IMR-90 (cell line): ENCODE results near the gene MMEL1. TPM values are rescaled to one million over a fixed set of nuclear protein-coding genes. Genes with fewer than 3 reads are reported as not detected.

Experiments used
- ATAC-seq: fragments of 200-7000 bp; cut with Tn5 transposase; 2 replicates; pipeline ENCODE4 v1.9.1; 2020; ENCODE audit warnings: low read depth, mild to moderate bottlenecking, moderate library complexity
- BruUV-seq: library from RNA; stranded (reverse); fragments of 400-500 nt; replicated peaks from 2 replicates; lab custom pipeline; 2021; lab: Mats Ljungman, UMichigan
- CTCF ChIA-PET: fragments of 300-600 bp; formaldehyde crosslinking; extraction: SDS; loops from one replicate; lab custom pipeline; 2021; ENCODE audit warnings: antibody characterized with exemption; lab: Yijun Ruan, JAX
- POLR2A ChIA-PET: fragments of 300-600 bp; sonication (Branson Sonifier 250); formaldehyde crosslinking; loops from one replicate; lab custom pipeline; 2022; ENCODE audit warnings: antibody characterized with exemption; ENCODE audit not compliant: unreplicated experiment; lab: Charles Lee
- DNase-seq: peaks from one replicate; pipeline ENCODE4 v3.0.0; 2013
- H2AFZ ChIP-seq: replicated peaks from 2 replicates; pipeline ENCODE3; 2013; ENCODE audit warnings: low read length, mild to moderate bottlenecking; ENCODE audit not compliant: poor library complexity
- H2AK5ac ChIP-seq: 2 replicates; pipeline ENCODE4 v1.6.1; 2013; ENCODE audit warnings: low read depth, low read length, inconsistent platforms
- H2AK9ac ChIP-seq: replicated peaks from 2 replicates; pipeline ENCODE3; 2013; ENCODE audit warnings: mild to moderate bottlenecking, low read depth, low read length, moderate library complexity; ENCODE audit not compliant: poor library complexity
- H2BK120ac ChIP-seq: 2 replicates; pipeline ENCODE4 v1.6.1; 2013; ENCODE audit warnings: low read depth, low read length, inconsistent platforms
- H2BK15ac ChIP-seq: 3 replicates; pipeline ENCODE4 v1.6.1; 2013; ENCODE audit warnings: low read depth, low read length, inconsistent platforms
- H2BK20ac ChIP-seq: 2 replicates; pipeline ENCODE4 v1.6.1; 2013; ENCODE audit warnings: low read depth, mild to moderate bottlenecking, inconsistent platforms, low read length, moderate library complexity
- H2BK5ac ChIP-seq: 2 replicates; pipeline ENCODE4 v1.6.1; 2013; ENCODE audit warnings: mild to moderate bottlenecking, low read depth, low read length, inconsistent platforms; ENCODE audit not compliant: poor library complexity, severe bottlenecking
- H3K14ac ChIP-seq: replicated peaks from 2 replicates; pipeline ENCODE4 v1.6.1; 2013; ENCODE audit warnings: low read depth, low read length, inconsistent platforms
- H3K18ac ChIP-seq: 2 replicates; pipeline ENCODE4 v1.6.1; 2013; ENCODE audit warnings: low read depth, low read length, control low read depth
- H3K23ac ChIP-seq: 2 replicates; pipeline ENCODE4 v1.6.1; 2013; ENCODE audit warnings: low read depth, low read length, inconsistent platforms
- H3K27ac ChIP-seq: 2 replicates; pipeline ENCODE4 v1.5.1; 2013; ENCODE audit warnings: mild to moderate bottlenecking, control low read depth, low read length; ENCODE audit not compliant: insufficient read depth
- H3K27me3 ChIP-seq: 2 replicates; pipeline ENCODE4 v1.6.1; 2013; ENCODE audit warnings: low read length; ENCODE audit not compliant: control insufficient read depth, insufficient read depth
- H3K36me3 ChIP-seq: 2 replicates; pipeline ENCODE4 v1.6.1; 2013; ENCODE audit warnings: low read length, mixed read lengths; ENCODE audit not compliant: control insufficient read depth, insufficient read depth
- H3K4ac ChIP-seq: 2 replicates; pipeline ENCODE4 v1.6.1; 2013; ENCODE audit warnings: low read depth, low read length, inconsistent platforms
- H3K4me1 ChIP-seq: 2 replicates; pipeline ENCODE4 v1.6.1; 2013; ENCODE audit warnings: low read length, mixed read lengths; ENCODE audit not compliant: control insufficient read depth, insufficient read depth
- H3K4me2 ChIP-seq: 2 replicates; pipeline ENCODE4 v1.6.1; 2013; ENCODE audit warnings: low read depth, mild to moderate bottlenecking, control low read depth, low read length, moderate library complexity
- H3K4me3 ChIP-seq: 2 replicates; pipeline ENCODE4 v1.5.1; 2013; ENCODE audit warnings: low read depth, mild to moderate bottlenecking, control low read depth, low read length, moderate library complexity; ENCODE audit not compliant: insufficient read depth
- H3K56ac ChIP-seq: 2 replicates; pipeline ENCODE4 v1.6.1; 2013; ENCODE audit warnings: low read length, inconsistent platforms; ENCODE audit not compliant: insufficient read depth; ENCODE audit errors: extremely low read depth
- H3K79me1 ChIP-seq, 2 experiments: 2 replicates each; pipeline ENCODE4 v1.6.1; 2013; ENCODE audit warnings: low read length in 2 of 2, inconsistent platforms in 1 of 2, low read depth in 1 of 2
- H3K9ac ChIP-seq: 2 replicates; pipeline ENCODE4 v1.6.1; 2013; ENCODE audit warnings: low read depth, low read length, control low read depth
- H3K9me1 ChIP-seq: 2 replicates; pipeline ENCODE4 v1.6.1; 2013; ENCODE audit warnings: low read length, inconsistent platforms; ENCODE audit not compliant: insufficient read depth
- H3K9me3 ChIP-seq: 2 replicates; pipeline ENCODE4 v1.6.1; 2013; ENCODE audit warnings: low read length; ENCODE audit not compliant: control insufficient read depth, insufficient read depth
- H4K20me1 ChIP-seq: 2 replicates; pipeline ENCODE4 v1.6.1; 2013; ENCODE audit warnings: low read length, inconsistent platforms; ENCODE audit not compliant: insufficient read depth
- H4K5ac ChIP-seq: 2 replicates; pipeline ENCODE4 v1.6.1; 2013; ENCODE audit warnings: mild to moderate bottlenecking, low read depth, low read length, control low read depth
- H4K8ac ChIP-seq, 2 experiments: 2 replicates each; pipeline ENCODE4 v1.6.1; 2013; ENCODE audit warnings: low read depth in 2 of 2, low read length in 2 of 2, control low read depth in 1 of 2, inconsistent platforms in 1 of 2
- H4K91ac ChIP-seq: 2 replicates; pipeline ENCODE4 v1.6.1; 2013; ENCODE audit warnings: low read depth, low read length, inconsistent platforms; ENCODE audit not compliant: insufficient read depth
- CHD1 ChIP-seq: IDR thresholded peaks from 2 replicates; pipeline ENCODE4 v1.6.1; 2012; ENCODE audit warnings: low read depth, low read length, improper control_type of control experiment
- FOS ChIP-seq: fragments of 150-350 bp; IDR thresholded peaks from 2 replicates; pipeline ENCODE4 v1.6.1; 2016; ENCODE audit warnings: low read depth, low read length
- NFE2L2 ChIP-seq: fragments of 150-350 bp; IDR thresholded peaks from 2 replicates; pipeline ENCODE4 v1.6.1; 2016; ENCODE audit warnings: low read depth, mild to moderate bottlenecking, low read length
- SMC3 ChIP-seq: fragments of 150-350 bp; IDR thresholded peaks from 2 replicates; pipeline ENCODE4 v1.6.1; 2016; ENCODE audit warnings: low read depth, mild to moderate bottlenecking, antibody characterized with exemption, low read length, moderate library complexity
- WGBS, 2 experiments: methylation state at CpG; one replicate each; pipeline versions ENCODE4 v1.1.5 to v1.1.7; 2013; ENCODE audit warnings: missing lambda C conversion rate in 2 of 2; ENCODE audit not compliant: insufficient read length in 1 of 2; ENCODE audit errors: extremely low coverage in 2 of 2; 5-methylcytosine and 5-hydroxymethylcytosine counted together
- dilution Hi-C: fragments of 300-500 bp; cut with HindIII; formaldehyde crosslinking; loops from one replicate; pipeline ENCODE4 v1.14.3; 2018; ENCODE audit warnings: low sequenced_read_pairs; ENCODE audit not compliant: unreplicated experiment
- in situ Hi-C: fragments of 300-500 bp; cut with MboI; formaldehyde crosslinking; loops from 3 replicates; pipeline ENCODE4 v1.14.3; 2019; ENCODE audit warnings: low sequenced_read_pairs, inconsistent platforms, mixed read lengths
- intact Hi-C: fragments of 100-400 bp; cut with micrococcal nuclease; formaldehyde crosslinking; loops from 2 replicates; pipeline ENCODE4 v1.10.0; 2022
- polyA plus RNA-seq, 3 experiments: library from polyadenylated mRNA; depleted of rRNA; stranded (reverse); fragments of >200 nt; gene quantifications; 2 replicates each; pipeline ENCODE4 v1.2.3, GENCODE V29; 2012; ENCODE audit warnings: low replicate concordance in 1 of 3
- total RNA-seq: library from RNA; depleted of rRNA; stranded (reverse); fragments of >200 nt; gene quantifications from 2 replicates; pipeline ENCODE4 v1.2.3, GENCODE V29; 2012
- TF ChIP-seq, protein P1 (sequence below): conservative IDR thresholded peaks from 2 replicates; pipeline ENCODE4 v1.5.1; 2012; ENCODE audit warnings: mild to moderate bottlenecking, low read depth, low read length, improper control_type of control experiment
- TF ChIP-seq, protein P2 (sequence below): fragments of 150-350 bp; IDR thresholded peaks from 2 replicates; pipeline ENCODE4 v1.6.1; 2016; ENCODE audit warnings: low read depth, mild to moderate bottlenecking, low read length, moderate library complexity, borderline replicate concordance

MMEL1 gene
- total and polyA plus RNA-seq, 2 of the 4 experiments (the other 2 are of a cell fraction): under 0.01 to 0.12 TPM

GRCh38 chr1:2580691-2581090 lies 52.1 kb downstream of the MMEL1 start:
- Histone ChIP-seq H2AFZ (no peak overlapping the region), H4K20me1 (no peaks in the 10 kb centered on the region; the same call in 1 of the 2 replicates), H3K27me3 (peaks cover 5% of the 10 kb centered on the region), H3K36me3 (no peaks in the 10 kb centered on the region), H3K56ac (no peak overlapping the region), H2BK15ac (no peak overlapping the region), H4K8ac (no peak overlapping the region), H3K4me3 (no peak overlapping the region), H3K9ac (no peak overlapping the region), H3K9me1 (peaks cover 5% of the 10 kb centered on the region), H2AK5ac (no peak overlapping the region), H2BK5ac (no peak overlapping the region), H3K18ac (no peak overlapping the region), H3K27ac (no peak overlapping the region), H3K4me2 (no peak overlapping the region), H2AK9ac (no peak overlapping the region), H2BK120ac (no peak overlapping the region), H3K14ac (no peak overlapping the region), H3K23ac (no peak overlapping the region), H3K79me1 (peaks cover 0 to 13% of the 10 kb centered on the region in 2 experiments; a peak in 2 of 4 replicates), H3K4me1 (peaks cover 9% of the 10 kb centered on the region), H2BK20ac (no peak overlapping the region), H4K5ac (no peak overlapping the region), H4K91ac (no peak overlapping the region), H3K4ac (no peak overlapping the region), H3K9me3 (no peaks in the 10 kb centered on the region)
- ATAC-seq (no peak), DNase-seq (no peak)
- WGBS, 2 experiments: 62% methylated on average over 3 of the region's 10 CpGs; no CpG with 5 or more reads in 1 of the 2 experiments
- BruUV-seq: no TSS peak
- dilution Hi-C loops (no loop called here), intact Hi-C loops (no loop called here), in situ Hi-C loops (no loop called here)
- TF ChIP-seq CHD1 (no peak), SMC3 (no peak), FOS (no peak), NFE2L2 (no peak)
- TF ChIP-seq, protein P1, sequence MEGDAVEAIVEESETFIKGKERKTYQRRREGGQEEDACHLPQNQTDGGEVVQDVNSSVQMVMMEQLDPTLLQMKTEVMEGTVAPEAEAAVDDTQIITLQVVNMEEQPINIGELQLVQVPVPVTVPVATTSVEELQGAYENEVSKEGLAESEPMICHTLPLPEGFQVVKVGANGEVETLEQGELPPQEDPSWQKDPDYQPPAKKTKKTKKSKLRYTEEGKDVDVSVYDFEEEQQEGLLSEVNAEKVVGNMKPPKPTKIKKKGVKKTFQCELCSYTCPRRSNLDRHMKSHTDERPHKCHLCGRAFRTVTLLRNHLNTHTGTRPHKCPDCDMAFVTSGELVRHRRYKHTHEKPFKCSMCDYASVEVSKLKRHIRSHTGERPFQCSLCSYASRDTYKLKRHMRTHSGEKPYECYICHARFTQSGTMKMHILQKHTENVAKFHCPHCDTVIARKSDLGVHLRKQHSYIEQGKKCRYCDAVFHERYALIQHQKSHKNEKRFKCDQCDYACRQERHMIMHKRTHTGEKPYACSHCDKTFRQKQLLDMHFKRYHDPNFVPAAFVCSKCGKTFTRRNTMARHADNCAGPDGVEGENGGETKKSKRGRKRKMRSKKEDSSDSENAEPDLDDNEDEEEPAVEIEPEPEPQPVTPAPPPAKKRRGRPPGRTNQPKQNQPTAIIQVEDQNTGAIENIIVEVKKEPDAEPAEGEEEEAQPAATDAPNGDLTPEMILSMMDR: no peak
- TF ChIP-seq, protein P2, sequence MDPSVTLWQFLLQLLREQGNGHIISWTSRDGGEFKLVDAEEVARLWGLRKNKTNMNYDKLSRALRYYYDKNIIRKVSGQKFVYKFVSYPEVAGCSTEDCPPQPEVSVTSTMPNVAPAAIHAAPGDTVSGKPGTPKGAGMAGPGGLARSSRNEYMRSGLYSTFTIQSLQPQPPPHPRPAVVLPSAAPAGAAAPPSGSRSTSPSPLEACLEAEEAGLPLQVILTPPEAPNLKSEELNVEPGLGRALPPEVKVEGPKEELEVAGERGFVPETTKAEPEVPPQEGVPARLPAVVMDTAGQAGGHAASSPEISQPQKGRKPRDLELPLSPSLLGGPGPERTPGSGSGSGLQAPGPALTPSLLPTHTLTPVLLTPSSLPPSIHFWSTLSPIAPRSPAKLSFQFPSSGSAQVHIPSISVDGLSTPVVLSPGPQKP: no peak
- ChIA-PET CTCF (no interaction called here), POLR2A (no interaction called here)
